GM21447 (cell line): ENCODE data around the gene PIGU.
"Not testable (repeated sequence)": the region's sequence is repeated elsewhere in the genome, so short reads cannot be mapped to it uniquely, and the experiment has no call there.

Experiments
- ATAC-seq: cut with Tn5 transposase; IDR thresholded peaks from one replicate; pipeline ENCODE4 v1.9.1; 2021; ENCODE audit not compliant: unreplicated experiment

PIGU gene

DNA sequence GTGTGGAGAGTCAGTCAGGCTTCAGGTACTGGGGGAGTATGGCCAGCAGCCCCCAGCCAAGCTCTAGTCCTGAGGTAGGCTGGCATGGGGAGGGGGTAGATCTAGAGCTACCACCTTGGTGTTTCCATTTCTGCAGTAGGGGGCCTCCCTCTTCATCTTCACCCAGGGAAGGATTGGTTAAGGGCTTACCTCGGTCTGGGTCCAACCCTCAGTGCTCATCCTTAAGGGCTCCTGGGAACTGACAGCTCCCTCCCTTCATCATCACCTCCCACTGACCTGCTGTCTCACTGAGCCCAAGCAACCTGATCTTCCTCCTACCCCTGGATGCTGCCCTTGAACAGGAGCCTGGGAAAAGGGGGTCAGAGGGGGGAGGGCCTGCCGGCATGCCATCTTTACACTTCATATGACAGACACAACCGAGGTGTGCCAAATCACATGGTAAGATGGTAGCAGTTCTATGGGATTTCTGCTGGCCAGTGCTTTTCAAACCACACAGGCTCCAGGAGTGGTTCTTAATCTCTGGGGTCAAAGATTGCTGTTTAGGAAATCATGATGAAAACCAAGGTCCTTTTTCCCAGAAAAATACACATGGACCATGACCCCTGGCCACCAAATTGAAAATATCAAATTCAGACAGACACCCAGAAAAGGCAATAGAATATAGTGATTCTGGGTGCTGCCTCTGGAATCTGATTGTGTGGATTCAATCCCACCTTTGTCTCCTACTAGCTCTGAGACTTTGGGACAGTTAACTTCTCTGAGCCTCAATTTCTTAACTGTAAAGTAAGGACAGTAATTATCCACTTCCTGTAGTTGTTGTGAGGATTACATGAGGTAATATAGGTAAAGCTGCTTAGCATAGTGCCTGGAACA lies 30.3 kb upstream of the PIGU start:
- ATAC-seq, result no peak

DNA sequence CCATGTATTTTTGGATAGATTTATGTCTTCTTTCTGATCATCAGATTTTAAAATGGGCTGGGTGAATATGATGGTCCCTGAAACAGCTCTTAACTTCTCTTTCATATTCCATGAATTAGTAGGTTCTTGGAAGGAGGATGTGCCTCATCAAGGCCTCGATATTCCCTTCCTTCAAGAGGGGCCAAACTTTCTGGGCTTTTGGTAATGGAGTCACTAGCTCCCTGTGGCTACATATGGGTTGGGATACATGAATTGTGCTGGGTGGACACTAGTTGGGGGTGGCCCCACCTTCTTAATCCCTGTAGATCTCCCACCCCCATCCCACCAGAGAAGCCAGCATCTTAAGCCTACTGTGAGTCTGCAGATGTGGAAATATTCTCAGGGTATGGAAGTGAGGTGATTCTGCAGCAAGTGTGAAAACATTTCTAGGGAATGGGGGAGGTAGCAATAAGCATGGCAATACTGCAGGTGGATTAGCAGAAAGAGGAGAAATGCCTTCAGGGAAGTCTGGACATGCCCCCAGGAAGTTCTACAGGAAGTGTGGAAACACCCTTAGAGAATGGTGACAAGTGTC lies 29.5 kb upstream of the PIGU start:
- no peak for ATAC-seq

DNA sequence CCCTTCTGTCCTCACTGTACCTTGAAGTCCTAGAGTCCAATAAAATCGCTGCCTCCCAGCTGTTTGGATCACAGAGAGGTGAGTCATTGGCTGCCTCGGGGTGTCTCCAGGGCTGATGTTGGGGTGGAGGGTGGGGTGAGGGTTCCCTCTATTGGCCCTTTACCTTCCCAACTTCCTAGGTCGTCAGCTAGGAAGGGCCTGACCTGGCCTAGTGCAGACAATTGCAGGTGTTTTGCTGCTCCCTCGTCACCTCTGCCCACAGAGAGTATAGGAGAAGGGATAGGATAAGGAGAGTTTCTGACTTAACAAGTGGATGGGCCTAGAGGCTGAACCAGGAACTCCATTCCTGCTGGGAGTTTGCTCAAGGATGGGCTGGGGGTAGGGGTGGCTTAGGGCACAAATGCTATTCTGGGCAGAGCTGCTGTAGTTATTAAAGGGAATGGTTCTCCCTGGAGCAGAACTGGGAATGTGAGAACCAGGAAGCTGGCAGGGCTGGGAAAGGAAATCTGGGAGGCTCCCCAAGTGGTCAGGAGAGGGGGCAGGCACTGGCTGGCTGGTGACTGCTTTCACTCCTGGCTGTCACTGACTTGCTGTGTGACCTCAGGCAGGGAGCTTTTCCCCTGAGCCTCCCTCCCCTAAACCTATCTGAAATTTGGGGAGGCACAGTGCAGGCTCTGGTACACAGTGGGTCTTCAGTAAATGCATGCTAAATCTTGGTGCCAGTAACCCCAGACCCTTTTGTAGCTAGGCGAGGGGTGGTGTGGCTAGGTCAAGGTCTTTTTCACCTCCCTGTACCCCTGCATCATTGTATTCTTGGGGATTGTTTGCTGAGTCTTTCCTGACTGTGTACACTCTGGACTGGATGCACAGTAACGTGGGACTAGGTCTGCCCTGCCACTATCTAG lies 28.8 kb upstream of the PIGU start:
- ATAC-seq, result no peak

DNA sequence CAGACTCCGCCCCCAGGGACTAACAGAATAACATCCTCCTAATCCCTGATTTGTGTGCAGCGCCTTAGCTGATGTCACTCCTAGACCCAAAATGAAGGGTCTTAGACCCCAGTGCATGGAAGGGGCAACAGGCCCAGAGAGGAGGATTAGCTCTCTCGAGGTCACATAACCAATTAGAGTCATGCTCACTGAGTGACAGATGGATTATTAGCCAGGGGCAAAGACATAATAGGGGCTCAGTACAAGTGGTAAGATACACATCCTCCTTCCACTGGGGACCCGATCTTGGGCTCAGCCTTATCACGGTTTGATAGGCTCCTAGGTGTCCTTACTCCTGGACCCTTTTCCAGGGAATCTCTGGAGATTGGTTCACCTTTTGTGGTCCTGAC lies 28.1 kb upstream of the PIGU start:
- ATAC-seq, result no peak

DNA sequence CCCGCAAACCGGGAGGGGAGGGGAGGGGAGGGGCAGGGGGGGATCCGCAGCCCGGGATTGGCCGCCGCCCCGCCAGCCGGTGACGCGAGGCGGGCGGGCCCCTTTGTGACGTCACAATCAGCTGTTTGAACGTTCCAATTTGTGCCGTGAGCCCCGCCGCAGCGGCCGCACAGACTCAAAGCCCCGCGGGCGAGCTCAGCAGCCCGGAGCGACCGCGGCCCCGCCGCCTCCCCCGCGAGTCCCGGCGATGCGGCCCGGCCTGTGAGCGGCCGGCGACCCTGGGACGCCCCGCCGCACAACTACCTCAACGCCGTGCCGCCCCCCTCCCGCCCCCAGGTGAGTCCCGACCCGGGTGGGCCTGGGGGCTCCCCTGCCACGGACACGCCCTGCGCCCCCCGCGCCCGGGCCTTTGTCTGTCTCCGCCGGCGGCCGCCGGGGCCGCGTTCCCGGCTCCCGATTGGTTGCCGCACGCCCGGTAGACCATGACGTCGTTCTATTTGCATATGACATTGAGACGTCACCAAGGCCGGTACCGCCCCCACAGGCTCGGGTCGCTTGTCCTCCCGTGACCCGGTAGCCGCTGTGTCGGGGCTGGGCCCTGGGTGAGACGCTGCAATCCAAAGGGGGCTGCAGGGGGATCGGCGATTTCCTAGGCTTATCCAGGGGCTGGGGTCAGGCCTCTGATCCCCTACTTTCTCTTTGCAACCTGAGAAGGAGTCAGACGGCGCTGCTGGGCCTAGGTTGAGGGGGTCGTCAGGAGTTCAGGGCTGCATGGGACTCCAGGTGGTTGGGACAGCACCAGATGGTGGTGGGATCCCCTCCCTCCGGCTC lies 27.5 kb upstream of the PIGU start, which contains the start of gene TP53INP2:
TSS of gene TP53INP2 (plus strand) at position 168 of the 831 bp plus-strand sequence. CDS start 4,396 bp downstream, outside the sequence.
- ATAC-seq, result peak; percentile 44

DNA sequence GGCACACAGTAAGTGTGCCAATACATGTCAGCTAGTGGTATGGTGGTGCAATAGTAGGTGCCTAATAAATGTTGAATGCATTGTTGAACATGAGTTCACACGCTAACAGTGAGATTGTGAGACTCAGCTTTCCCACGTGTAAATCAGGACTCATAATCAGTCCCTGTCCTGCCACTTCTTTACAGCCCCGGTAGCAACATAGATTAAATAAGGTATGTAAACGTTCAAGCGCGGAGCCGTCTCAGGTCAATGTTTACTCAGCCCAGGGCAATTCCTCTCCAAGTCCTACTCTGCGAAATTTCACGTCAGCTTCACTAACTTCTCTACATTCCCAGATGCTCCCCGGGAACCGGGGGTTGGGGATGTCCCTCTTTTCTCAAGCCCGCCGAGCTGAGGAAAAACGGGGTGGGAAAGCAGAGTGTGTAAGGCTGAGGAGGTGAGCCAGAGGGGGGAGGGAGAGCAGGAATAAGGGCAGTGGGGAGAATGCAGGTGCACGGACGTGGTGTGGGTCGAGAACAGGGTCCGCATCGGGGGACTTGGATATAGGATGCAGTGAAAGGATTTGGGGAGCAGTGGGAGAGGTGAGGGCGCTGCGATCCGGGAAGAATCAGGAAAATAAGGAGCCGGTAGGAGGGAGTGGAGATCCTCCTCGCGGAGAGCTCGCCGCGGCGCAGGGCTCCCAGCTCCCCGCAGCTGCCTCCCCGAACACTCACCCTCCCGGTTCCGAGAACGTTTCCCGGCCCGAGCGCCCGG lies 26.7 kb upstream of the PIGU start:
- ATAC-seq, result no peak

DNA sequence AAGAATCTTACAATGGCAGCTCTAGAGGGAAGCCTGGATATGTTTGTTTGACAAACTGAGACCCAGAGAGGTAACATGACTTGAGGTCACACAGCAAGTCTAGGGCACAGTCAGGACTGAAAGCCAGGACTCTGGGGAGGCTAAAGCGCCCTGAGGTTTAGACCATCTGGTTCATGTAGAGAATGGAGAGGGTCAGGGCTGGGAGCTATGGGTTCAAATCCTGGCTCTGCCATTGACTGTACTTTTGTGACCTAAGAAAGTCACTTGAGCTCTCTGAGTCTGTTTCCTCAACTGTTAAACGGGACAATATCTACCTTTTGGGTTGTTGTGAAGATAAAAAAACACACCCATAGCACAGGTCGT lies 26.1 kb upstream of the PIGU start:
- ATAC-seq, result no peak

DNA sequence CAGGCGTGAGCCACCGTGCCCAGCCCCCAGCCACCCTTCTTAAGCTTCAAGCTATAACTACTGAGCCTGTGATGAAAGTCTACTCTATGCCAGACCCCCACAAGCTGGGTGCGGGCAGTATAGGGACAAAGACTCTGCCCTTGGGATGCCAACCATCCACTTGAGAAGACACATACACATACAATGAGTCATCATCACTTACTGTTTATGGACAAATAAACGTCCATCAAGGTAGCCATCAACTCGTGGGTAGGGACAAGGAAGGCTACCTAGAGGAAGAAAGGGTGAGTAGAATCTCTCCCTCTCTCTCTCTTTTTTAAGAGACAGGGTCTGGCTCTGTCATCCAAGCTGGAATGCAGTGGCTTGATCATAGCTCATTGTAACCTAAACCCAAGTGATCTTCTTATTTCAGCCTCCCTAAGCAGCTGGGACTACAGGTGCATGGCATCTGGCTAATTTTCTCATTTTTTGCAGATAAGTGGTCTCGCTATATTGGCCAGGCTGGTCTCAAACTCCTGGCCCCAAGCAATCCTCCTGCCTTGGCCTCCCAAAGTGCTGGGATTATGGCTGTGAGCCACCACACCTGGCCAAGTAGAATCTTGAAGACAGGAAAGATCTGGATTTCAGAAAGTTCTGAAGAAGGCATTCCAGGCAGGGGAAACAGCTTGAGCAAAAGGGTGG lies 24.7 kb upstream of the PIGU start:
- no peak for ATAC-seq

DNA sequence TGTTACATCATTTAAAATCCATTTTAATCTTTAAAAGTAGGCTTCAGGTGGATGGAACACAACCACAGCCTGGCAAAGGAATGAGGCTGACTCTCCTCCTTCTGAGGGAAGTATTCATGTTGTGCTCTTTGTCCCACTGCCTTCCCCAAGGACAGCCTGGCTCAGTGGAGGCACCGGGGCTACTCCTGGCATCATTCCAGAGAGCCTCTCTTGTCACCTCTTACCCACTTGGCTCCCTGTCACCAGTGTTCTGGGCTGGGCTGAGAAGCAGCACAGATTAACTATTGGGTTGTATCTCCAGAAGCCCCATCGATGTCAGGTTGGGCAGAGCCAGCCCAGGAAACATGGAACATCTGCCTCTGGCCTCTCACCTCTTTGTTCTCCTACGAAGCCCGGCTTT lies 16.5 kb upstream of the PIGU start:
- ATAC-seq, result no peak

DNA sequence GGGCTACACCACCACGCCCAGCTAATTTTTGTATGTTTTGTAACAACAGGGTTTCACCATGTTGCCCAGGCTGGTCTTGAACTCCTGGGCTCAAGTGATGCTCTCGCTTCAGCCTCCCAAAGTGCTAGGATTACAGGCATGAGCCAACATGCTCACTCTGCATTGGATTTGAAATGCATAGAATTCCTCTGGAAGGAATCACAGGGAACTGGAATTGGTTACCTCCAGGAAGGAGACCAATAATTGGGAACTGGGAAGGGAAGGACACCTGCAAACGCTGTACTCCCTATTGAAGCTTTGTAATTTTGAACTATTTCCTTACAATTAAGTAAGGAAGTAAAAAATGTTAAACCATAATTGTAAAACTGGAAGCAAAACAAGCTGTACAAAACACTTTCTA lies 14.9 kb upstream of the PIGU start:
- no peak for ATAC-seq

DNA sequence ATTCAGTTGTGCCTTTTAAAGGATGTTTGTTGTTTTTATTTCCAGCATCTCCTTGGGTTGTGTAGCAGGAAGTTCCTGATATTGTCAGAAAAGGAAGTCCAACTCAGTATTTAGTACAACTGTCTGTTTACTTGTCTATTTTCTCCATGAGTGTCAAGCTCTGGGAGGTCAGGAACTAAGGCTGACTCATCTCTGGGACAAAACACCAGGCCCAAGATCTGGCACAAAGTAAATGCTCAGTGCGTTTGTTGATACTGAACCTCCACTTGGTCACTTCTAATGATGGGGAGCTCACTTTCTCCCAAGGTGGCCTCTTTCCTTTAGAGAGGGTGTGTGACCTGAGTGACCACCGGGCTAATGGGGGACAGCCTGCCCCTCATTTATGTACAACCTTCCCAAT lies 12.6 kb upstream of the PIGU start:
- ATAC-seq, result no peak

DNA sequence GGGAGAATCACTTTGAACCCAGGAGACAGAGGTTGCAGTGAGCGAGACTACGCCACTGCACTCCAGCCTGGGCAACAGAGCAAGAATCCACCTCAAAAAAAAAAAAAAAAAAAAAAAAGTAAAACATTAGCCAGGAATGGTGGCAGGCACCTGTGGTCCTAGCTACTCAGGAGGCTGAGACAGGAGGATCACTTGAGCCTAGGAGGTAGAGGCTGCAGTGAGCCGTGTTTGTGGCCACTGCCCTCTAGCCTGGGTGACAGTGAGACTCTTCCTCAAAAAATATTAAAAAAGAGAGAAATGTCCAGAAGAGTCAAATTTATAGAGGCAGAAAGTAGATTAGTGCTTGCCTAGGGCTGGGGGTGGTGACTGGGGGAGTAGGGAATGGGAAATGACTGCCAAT lies 6.8 kb upstream of the PIGU start:
- ATAC-seq, result no peak

DNA sequence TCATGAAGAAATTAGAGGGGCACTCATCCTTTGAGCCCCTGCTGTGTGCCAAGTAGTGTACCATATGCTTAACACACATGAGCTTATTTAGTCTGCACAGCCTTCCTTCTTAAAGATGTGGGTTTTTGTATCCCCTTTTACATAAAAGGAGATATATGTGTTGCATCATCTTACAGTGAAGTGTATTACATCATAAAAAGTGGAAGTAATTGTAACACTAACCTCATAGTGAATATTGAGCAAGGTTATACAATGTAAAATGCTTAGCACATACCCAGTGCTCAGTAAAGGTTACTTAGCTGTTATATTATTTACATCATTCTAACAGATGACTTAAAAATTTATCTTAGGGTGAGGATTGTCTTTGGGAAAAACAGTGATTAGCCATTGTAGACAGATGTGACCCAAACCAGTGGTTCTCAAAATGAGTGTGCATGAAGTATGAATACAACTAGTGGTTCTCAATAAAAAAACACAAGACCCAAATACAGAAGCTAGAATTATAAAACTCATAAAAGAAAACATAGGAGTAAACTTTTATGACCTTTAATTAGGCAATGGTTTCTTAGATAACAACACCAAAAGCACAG lies 3.8 kb upstream of the PIGU start:
- no peak for ATAC-seq

DNA sequence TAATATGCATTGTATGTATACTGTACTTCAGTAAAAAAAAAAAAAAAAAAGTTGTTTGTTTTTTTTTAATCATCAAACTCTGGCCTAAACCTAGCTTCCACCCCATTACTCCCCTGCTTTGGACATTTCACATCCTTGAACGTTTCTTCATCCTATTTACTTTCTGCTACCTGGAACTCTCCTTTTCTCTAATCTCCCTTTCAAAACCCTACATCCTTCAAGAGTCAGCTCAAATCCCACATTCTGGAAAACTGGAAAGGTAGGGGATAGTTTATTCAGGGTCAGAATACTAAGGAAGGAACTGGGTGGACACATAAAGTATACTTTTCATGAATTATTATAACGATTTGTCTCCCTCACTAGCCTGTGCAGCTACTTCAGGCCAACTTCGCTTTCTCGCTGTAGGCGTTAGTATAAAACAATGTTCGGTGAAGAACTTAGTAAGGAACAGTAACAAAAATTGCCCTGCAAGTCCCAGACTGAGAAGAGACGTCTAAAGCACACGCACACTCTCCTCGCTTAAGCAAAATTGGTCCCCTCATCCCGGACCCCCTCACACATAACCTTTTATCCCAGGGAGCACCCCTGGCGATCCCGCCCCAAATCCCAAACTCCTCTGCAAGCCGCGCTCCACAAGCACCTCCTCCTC lies 775 bp downstream of the PIGU start:
- no peak for ATAC-seq

DNA sequence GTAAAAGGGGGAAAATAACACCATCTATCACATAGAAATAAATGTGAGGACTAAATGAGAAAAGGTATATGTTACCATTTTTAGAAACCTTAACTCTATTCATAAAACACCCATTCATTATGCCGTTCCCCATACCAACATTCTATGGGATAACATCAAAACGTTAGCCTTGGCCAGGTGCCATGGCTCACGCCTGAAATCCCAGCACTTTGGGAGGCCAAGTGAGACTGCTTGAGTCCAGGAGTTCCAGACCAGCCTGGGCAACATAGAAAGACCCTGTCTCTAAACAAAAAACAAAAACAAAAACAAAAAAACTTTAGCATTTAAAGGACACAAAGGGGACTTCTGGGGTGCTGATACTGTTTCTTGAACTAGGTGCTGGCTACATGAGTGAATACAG lies 1.3 kb downstream of the PIGU start:
- ATAC-seq, result no peak

DNA sequence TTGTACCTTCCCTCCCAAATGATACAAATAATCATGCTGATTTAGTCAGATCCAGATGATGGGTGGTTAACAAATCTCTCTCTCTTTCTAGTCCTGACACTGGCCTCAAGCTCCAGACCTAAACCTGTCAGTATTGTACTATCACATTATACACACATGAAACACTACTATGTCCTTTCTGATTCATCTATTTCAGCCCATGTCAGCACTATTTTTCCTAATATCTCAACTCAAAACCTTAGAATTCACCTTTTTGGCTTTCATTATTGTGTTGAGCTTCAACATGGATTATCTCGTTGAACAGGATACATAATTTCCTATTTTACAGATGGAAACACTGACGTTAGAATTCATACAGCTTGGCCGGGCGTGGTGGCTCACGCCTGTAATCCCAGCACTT lies 3.5 kb downstream of the PIGU start:
- ATAC-seq, result no peak

DNA sequence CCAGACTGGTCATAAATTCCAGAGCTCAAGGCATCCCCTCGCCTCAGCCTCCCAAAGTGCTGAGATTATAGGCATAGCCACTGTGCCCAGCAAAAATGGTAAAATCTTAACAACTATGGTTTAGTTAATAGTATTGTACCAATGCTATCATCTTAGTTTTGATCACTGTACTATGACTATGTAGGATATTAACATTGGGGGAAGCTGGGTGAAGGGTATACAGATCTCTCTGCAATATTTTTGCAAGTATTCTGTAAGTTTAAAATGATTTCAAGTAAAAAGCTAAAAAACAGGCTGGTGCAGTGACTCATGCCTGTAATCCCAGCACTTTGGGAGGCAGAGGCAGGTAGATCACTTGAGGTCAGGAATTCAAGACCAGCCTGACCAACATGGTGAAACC lies 7.8 kb downstream of the PIGU start:
- ATAC-seq, result no peak

DNA sequence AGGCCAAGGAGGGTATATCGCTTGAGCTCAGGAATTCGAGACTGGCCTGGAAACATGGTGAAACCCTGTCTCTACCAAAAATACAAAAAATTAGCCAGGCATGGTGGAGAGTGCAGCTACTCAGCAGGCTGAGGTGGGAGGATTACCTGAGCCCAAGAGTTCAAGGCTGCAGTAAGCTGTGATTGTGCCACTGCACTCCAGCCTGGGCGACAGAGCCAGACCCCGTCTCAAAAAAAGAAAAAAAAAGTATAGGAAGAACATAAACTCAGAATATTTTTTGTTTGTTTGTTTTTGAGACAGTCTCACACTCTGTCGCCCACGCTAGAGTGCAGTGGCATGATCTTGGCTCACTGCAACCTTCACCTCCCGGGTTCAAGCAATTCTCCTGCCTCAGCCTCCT lies 12.1 kb downstream of the PIGU start:
- not testable (repeated sequence) for ATAC-seq
